Bronchial epithelial cell (primary cell): ENCODE data around the gene TAS1R3. TPM values are rescaled to one million over a fixed set of nuclear protein-coding genes. Genes with fewer than 3 reads are reported as not detected.

ENCODE experiments used
- DNase-seq: peaks from one replicate; pipeline ENCODE4 v3.0.0-alpha.2; 2010; ENCODE audit warnings: low read depth
- FAIRE-seq: peaks from 2 replicates; lab custom pipeline; 2011; peaks lifted over from hg19 to GRCh38; lab: Jason Lieb, UNC
- H3K27me3 ChIP-seq: 2 replicates; pipeline ENCODE4 v1.5.1; 2011; ENCODE audit warnings: low read length; ENCODE audit not compliant: control insufficient read depth, insufficient read depth
- H3K36me3 ChIP-seq: 2 replicates; pipeline ENCODE4 v1.5.1; 2011; ENCODE audit warnings: low read length; ENCODE audit not compliant: control insufficient read depth, insufficient read depth
- H3K4me3 ChIP-seq: 2 replicates; pipeline ENCODE4 v1.5.1; 2011; ENCODE audit warnings: mild to moderate bottlenecking, low read depth, low read length, control low read depth
- total RNA-seq: library from RNA; depleted of rRNA; stranded (reverse); fragments of >200 nt; gene quantifications from 2 replicates; pipeline ENCODE4 v1.2.1, GENCODE V29; 2014
- TF ChIP-seq, protein P1 (sequence below): IDR thresholded peaks from 2 replicates; pipeline ENCODE4 v1.5.1; 2011; ENCODE audit warnings: mild to moderate bottlenecking, moderate library complexity, low read length, control low read depth, inconsistent platforms; ENCODE audit not compliant: insufficient read depth, severe bottlenecking

Gene TAS1R3
- total RNA-seq, 1 donor from 2014 or later: 0.26 TPM

DNA sequence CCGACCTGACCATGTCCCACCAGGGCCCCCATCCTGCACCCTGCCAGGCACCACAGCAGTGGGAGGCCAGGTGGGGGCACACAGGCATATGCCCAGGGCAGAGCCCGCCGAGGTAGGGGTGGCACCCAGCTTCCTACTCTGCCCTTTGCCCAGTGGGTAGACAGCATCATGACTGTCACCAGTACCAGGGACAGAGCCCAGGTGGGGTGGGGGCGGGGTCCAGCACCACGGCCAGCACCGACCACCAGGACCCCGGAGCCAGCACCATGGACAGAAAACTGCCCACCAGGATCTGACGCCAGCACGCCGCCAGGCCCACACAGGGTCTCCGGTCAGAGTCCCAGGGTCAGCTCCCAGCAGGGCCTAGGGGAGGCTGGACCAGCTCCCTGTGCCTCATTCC is 3.8 kb downstream of the TAS1R3 start:
- Histone ChIP-seq H3K36me3 (peaks cover 22% of the 10 kb centered on the region), H3K4me3 (no peak overlapping the region), H3K27me3 (no peaks in the 10 kb centered on the region)
- TF ChIP-seq, protein P1, sequence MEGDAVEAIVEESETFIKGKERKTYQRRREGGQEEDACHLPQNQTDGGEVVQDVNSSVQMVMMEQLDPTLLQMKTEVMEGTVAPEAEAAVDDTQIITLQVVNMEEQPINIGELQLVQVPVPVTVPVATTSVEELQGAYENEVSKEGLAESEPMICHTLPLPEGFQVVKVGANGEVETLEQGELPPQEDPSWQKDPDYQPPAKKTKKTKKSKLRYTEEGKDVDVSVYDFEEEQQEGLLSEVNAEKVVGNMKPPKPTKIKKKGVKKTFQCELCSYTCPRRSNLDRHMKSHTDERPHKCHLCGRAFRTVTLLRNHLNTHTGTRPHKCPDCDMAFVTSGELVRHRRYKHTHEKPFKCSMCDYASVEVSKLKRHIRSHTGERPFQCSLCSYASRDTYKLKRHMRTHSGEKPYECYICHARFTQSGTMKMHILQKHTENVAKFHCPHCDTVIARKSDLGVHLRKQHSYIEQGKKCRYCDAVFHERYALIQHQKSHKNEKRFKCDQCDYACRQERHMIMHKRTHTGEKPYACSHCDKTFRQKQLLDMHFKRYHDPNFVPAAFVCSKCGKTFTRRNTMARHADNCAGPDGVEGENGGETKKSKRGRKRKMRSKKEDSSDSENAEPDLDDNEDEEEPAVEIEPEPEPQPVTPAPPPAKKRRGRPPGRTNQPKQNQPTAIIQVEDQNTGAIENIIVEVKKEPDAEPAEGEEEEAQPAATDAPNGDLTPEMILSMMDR: no peak
- DNase-seq: no peak
- no peak for FAIRE-seq

DNA sequence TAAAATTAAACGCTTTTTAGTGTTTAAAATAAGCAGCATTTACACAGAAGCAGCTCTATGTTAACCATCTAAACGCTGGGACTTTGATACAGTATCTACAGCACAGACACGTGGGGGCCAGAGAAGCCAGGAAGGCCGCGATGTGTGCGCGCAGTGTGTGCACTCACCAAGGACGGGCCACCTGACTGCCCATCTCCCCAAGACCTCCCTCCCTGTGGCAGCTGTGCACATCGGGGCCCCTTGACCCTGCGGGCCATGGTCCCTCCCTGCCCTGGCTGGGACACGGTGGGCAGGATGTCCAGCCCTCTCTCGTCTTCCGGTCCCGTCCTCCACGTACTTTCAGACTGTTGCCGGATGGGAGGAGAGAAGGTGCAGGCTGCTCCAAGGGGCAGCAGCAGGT is 4.2 kb downstream of the TAS1R3 start:
- peaks cover 22% of the 10 kb centered on the region for H3K36me3 ChIP-seq
- no peak for FAIRE-seq
- H3K27me3 ChIP-seq: no peaks in the 10 kb centered on the region
- TF ChIP-seq, protein P1: no peak
- H3K4me3 ChIP-seq: no peak overlapping the region
- no peak for DNase-seq

DNA sequence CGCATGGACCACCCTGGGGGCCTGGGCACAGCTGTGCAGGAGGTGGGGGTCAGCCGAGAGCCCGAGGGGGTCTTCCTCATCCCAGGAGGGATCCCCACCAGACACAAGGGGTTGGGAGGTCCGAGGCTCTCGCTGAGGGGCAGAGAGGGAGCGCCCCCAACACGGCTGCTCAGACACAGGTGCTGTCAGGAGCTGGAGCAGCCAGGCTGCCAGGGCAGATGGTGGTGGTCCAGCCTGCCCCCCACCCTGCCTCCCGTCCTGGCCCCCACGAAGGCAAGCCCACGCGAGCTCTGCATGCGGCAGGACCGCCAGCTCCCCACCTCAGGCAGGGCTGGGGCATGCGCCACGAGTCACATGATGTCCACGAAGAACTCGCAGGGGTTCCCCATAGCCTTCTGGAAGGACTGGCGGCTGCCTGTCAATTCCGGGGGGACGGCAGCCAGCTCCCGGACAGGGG is 4.7 kb downstream of the TAS1R3 start:
- no peak for FAIRE-seq
- TF ChIP-seq, protein P1: no peak

DNA sequence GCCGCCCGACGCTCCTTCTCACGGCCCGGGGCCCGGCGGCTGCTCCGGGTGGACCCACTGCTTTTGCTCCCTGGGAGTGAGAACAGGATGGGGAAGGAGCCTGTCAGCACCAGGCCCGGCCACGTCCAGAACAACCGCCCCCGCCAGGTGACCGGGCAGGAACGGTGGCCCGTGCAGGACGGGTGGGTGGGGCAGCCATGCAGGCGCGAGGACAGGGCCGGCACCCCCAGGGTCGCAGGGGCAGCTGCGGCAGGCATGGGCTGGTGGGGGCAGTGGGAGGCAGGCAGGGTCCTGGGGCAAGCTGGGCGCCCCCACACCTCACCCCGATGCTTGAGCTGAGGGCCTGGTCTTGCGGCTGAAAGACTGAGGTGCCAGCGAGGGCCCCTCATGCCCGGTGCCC is 5.4 kb downstream of the TAS1R3 start:
- H3K27me3 ChIP-seq: no peaks in the 10 kb centered on the region
- H3K36me3 ChIP-seq: peaks cover 30% of the 10 kb centered on the region
- TF ChIP-seq, protein P1: no peak
- no peak for DNase-seq
- no peak for FAIRE-seq
- H3K4me3 ChIP-seq: no peak overlapping the region

More for the DNA sequence above, 4.7 kb downstream of the TAS1R3 start:
- Histone ChIP-seq H3K27me3 (no peaks in the 10 kb centered on the region), H3K4me3 (no peak overlapping the region), H3K36me3 (peaks cover 25% of the 10 kb centered on the region)
- no peak for DNase-seq

DNA sequence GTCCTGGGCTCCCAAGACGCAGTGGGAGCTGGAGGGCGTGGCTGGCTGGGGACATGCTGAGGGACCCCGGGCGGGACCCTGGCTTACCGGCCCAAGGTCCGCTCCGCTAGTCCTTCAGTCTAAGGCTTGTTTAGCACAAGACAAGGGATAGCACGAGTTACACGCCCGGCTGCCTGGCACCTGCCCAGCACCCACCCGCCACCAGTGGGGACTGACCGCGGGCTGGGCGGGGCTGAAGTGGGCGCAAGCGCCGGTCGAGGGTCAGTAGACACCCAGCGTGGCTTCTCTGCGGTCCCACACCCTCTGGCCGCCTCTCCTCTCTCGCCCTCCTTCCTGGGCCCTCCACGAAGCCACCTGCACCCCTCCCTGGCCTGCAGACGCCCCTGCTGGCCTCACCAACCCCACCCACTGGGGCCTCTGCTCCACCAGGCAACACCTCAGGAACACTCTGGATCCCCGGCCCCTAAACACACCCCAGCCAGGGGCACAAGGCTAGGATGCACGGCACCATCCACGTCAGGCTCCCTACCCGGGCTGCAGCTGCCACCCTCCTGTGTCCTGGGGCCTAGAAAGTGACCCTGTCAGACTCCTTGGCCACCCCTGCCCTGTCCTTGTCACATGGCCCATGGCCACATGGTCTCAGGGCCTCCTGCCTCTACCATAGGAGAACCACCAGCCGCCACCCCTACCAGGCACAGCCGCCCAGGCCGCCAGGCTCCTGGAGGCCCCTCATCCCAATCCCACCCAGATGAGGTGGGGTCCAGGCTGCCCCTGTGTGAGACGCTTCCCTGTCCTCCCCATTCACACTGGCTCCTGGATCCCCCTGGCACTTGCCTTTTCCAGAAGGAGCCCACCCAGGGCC is 6.1 kb downstream of the TAS1R3 start:
- H3K36me3 ChIP-seq: peaks cover 34% of the 10 kb centered on the region

More for the DNA sequence above, 6.1 kb downstream of the TAS1R3 start:
- FAIRE-seq (no peak), DNase-seq (no peak)
- Histone ChIP-seq H3K4me3 (no peak overlapping the region), H3K27me3 (no peaks in the 10 kb centered on the region)
- TF ChIP-seq, protein P1: no peak
